ENCODE results near the gene DUS3L. TPM values are rescaled to one million over a fixed set of nuclear protein-coding genes. Genes with fewer than 3 reads are reported as not detected.
"Not testable (repeated sequence)": the region's sequence is repeated elsewhere in the genome, so short reads cannot be mapped to it uniquely, and the experiment has no call there.

The DUS3L gene
- total RNA-seq, 4 donors from 2014 or later: 27.4 to 132 (median 30.4) TPM

GRCh38 chr19:5762608-5763217, 28.2 kb downstream of the DUS3L start:
- ATAC-seq (ENCODE audit: low FRiP score) (no peak), DNase-seq (ENCODE audit: low spot score) (no peak)
- no peak for TF ChIP-seq CTCF (IDR thresholded peaks at IDR 0.05)

- no peak for DNase-seq (ENCODE audit: low spot score)
- no peak for TF ChIP-seq CTCF (IDR thresholded peaks at IDR 0.05)
These were observed 37.2 kb downstream of the DUS3L start for GRCh38 chr19:5753743-5754142.

GRCh38 chr19:5751709-5752108, 39.3 kb downstream of the DUS3L start:
- TF ChIP-seq CTCF (IDR thresholded peaks at IDR 0.05): no peak
- DNase-seq (ENCODE audit: low spot score) (no peak), ATAC-seq (ENCODE audit: low FRiP score) (no peak)

More at GRCh38 chr19:5753743-5754142, 37.2 kb downstream of the DUS3L start:
- no peak for ATAC-seq (ENCODE audit: low FRiP score)

GRCh38 chr19:5749505-5749904, 41.5 kb downstream of the DUS3L start:
- no peak for DNase-seq (ENCODE audit: low spot score)
- no peak for TF ChIP-seq CTCF (IDR thresholded peaks at IDR 0.05)
- ATAC-seq (ENCODE audit: low FRiP score): no peak

- DNase-seq (ENCODE audit: low spot score); ATAC-seq (ENCODE audit: low FRiP score): not testable (repeated sequence)
These were observed 42.0 kb downstream of the DUS3L start for GRCh38 chr19:5748920-5749319.

GRCh38 chr19:5744999-5745398, 46.0 kb downstream of the DUS3L start:
- not testable (repeated sequence) for ATAC-seq (ENCODE audit: low FRiP score); DNase-seq (ENCODE audit: low spot score)

GRCh38 chr19:5743630-5744029, 47.3 kb downstream of the DUS3L start:
- ATAC-seq (ENCODE audit: low FRiP score): no peak
- no peak for DNase-seq (ENCODE audit: low spot score)
- no peak for TF ChIP-seq CTCF (IDR thresholded peaks at IDR 0.05)

GRCh38 chr19:5742051-5742450, 48.9 kb downstream of the DUS3L start:
- ATAC-seq (ENCODE audit: low FRiP score): no peak
- no peak for DNase-seq (ENCODE audit: low spot score)
- TF ChIP-seq CTCF (IDR thresholded peaks at IDR 0.05): no peak

Data from omental fat pad (tissue), 4 donors.